ENCODE data around the gene GALNT18.

Gene GALNT18

DNA sequence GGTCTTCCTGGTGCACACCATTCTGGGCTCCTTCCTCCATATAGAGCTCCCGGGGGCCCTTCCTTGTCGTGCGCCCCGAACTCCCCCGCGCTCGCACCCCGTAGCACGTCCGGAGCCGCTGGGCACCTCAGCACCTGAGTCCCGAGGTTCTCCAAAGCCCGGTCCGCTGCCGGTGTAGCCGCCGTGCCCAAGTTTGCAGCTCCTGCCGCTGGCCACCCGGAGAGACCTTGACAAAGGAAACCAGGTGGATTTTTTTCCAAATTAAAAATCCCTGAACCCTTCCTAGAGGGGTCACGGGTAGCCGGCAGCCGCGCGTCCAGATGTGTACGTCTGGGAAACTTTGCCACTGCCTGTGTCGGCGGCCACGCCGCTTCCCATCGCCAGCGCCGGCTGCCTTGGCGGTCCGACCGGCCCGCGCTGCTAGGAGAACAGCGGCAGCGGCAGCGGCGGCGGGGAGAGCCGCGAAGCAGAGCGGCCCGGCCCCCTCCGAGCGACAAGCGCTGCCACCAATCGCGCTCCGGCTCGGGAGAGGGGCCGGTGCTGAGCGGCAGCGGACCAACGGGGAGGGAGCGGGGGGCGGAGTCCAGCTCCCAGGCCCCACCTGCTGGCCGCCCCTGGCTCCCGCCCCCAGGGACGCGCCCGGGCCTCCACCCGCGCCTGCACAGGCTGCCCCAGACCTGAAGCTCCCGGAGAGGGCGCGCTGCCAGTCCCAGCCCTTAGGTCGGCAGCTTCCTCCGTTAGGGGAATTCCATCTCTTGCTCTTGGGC, at the start of gene GALNT18:
Gene GALNT18 (minus strand): TSS at position 433 of the 767 bp plus-strand sequence.
- peak; percentile 77 to 98 (median 94) for DNase-seq
- intact Hi-C loops (cut with DNase I), result loop anchor here (10.0 kb wide), 1 partner anchor 163 kb away; no protein-coding TSS in a partner anchor

- intact Hi-C loops (cut with DNase I), result no loop called here
- no peak for DNase-seq
These were observed 48.8 kb upstream of the GALNT18 start for GRCh38 chr11:11670574-11670973.

GRCh38 chr11:11669233-11669846, 47.5 kb upstream of the GALNT18 start:
- DNase-seq, result no peak
- intact Hi-C loops (cut with DNase I), result no loop called here

GRCh38 chr11:11668781-11669180, 47.0 kb upstream of the GALNT18 start:
- intact Hi-C loops (cut with DNase I), result no loop called here

DNA sequence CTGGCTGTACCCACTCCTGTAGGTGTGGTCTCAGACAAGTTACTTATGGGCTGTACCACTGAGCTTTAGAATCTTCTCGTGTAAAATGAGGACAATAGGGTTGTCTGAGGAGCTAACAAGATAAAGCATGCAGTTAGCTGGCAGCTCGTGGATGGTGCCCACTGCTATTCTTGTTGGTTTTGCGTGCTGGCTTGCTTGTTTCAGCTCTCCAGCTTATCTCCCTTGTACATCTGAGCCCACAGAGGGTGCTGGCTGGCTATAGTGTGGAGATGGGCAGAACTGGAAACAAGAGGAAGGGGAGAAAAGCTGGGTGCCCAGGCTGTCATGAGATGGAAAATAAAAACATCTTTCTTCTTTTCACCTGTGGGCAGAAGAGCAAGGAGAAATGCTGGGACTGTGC, 46.5 kb upstream of the GALNT18 start:
- no peak for DNase-seq
- intact Hi-C loops (cut with DNase I), result no loop called here

More at GRCh38 chr11:11668781-11669180, 47.0 kb upstream of the GALNT18 start:
- DNase-seq, result no peak

DNA sequence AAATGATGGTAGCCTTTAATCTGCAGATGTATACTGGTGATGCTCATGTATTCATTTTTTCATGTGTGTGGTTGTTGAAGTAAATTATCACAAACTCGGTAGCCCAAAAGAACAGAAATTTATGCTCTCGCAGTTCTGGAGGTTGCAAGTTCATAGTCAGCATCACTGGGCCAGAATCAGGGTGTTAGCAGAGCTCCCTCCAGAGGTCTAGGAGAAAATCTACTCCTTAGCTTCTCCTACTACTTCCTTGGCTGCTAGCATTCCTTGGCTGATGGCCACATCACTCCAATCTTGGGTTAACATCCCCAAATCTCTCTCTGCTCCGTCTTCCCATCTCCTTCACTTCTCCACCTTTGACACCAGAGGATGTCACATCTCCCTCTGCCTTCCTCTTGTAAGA, 45.3 kb upstream of the GALNT18 start:
- intact Hi-C loops (cut with DNase I), result no loop called here
- DNase-seq, result no peak

DNA sequence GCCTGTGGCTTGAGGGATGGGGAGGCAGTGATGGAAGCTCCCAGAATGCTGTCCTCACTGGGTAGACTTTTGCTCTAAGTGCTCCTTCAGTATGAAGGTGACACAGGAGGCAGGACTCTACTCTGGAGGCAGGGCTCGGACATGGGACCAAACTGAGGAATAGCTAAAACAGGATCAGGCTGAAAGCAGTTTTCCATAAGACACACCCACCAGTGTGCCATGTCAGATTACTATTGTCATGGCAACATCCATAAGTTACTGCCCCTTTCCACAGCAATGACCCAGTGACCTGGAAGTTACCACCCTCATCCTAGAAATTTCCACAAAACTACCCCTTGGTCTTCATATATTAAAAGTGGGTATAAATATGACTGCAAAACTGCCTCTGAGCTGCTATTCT, 43.6 kb upstream of the GALNT18 start:
- peak in 1 of 42 donors; percentile 26 for DNase-seq
- intact Hi-C loops (cut with DNase I), result no loop called here

DNA sequence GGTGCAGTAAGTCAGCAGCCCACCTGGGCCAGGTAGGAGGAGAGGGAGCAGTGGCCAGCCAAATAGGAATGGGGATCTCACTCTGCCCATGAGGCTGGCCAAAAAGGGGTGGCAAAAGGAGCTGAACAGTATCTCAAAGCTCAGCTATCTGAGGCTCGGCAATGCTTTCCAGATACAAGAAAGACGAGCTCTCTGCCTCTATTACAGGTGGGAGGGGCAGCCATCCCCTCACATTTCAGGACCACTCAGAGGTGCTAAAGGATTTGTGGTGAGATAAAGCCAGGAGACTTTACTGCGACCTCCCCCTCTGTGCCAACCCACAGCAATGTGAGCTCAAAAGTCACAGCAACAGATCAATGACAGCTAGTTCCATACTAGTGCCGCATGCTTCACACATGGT, 42.1 kb upstream of the GALNT18 start:
- peak in 1 of 42 donors; percentile 31 for DNase-seq
- intact Hi-C loops (cut with DNase I), result no loop called here

DNA sequence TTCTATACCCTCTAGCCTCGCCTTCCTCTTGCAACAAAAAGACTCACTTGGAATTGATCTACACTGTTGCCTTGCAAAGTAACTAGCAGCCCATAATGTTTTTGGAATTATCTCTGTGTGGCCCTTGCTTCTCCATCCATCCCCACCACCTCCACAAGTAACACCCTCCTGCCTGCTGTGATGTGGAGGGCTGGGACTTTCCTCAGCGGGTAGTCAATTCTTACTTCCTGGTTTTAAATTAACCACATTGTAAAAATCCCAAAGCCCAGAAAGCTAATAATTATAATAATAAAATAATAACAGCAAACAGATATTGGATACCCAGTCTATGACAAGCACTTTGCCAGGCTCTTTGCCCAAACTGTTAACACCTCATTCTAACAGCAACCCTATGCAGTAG, 40.8 kb upstream of the GALNT18 start:
- intact Hi-C loops (cut with DNase I), result no loop called here
- peak in 1 of 42 donors; percentile 12 for DNase-seq

GRCh38 chr11:11661326-11662040, 39.7 kb upstream of the GALNT18 start:
- peak in 1 of 42 donors; percentile 9 for DNase-seq

GRCh38 chr11:11660363-11660740, 38.5 kb upstream of the GALNT18 start:
- DNase-seq, result peak in 2 of 42 donors; percentile 21 to 40
- intact Hi-C loops (cut with DNase I), result no loop called here

More at GRCh38 chr11:11661326-11662040, 39.7 kb upstream of the GALNT18 start:
- intact Hi-C loops (cut with DNase I), result no loop called here

- intact Hi-C loops (cut with DNase I), result no loop called here
- peak in 1 of 42 donors; percentile 39 for DNase-seq
These were observed 38.0 kb upstream of the GALNT18 start for GRCh38 chr11:11659567-11660362.

GRCh38 chr11:11657218-11657955, 35.6 kb upstream of the GALNT18 start:
- peak in 1 of 42 donors; percentile 34 for DNase-seq
- intact Hi-C loops (cut with DNase I), result no loop called here

DNA sequence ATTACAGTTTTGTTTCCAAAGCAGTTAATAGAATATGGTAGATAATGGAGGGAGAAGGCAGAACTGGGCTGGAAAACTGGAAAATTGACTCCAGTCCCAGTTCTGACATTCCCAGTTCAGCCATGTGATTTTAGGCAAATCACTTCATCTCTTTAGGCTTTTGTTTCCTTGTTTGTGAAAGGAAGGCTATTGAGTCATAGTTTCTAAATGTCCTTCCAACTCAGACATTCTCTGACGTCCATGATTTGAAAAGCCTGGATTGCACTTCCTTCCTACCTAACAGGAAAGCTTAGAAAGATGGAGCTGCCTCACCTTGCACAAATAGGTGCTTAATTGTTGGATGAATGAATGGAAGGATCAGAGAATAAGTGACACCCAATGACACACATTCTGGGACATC, 19.8 kb upstream of the GALNT18 start:
- intact Hi-C loops (cut with DNase I), result no loop called here
- peak in 3 of 42 donors; percentile 38 to 41 (median 40) for DNase-seq

DNA sequence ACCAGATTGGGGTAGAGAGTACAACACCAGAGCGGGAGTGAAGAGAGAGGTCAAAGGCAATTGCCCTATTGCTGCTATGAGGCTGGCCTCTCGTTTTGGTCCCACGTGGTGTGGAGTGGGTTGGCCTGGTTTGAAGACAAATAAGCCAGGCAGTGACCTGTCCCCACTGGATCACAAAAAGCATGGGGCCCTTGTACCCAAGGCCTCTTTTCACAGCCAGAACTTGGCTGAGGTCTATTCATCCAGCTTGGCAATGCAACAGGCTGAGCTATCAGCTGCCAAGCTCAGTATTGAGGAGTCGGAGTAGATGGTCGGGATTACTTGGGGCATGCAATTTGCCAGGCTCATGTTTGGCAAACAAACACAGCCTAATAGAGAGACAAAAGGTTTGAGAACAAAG, 19.2 kb upstream of the GALNT18 start:
- intact Hi-C loops (cut with DNase I), result no loop called here
- peak in 31 of 42 donors; percentile 11 to 82 (median 48) for DNase-seq

DNA sequence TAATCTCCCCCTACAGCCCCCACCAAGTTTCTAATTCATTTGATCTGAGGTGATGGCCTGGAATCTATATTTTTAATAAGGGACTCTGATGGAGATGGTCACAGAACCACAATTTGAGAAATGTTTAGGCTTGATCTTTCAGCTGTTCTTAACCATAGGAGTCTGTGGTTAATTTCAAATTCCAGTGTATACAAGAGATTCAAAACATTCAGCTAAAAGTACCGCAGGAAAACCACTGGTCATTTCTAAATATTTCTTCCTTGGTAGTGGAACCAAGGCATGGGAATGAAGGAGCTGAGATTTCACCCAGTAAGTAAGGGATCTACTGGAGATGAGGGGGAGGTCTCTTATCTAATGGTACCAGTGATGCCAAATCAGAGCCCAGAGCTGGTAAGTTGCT, 18.3 kb upstream of the GALNT18 start:
- intact Hi-C loops (cut with DNase I), result no loop called here
- no peak for DNase-seq

DNA sequence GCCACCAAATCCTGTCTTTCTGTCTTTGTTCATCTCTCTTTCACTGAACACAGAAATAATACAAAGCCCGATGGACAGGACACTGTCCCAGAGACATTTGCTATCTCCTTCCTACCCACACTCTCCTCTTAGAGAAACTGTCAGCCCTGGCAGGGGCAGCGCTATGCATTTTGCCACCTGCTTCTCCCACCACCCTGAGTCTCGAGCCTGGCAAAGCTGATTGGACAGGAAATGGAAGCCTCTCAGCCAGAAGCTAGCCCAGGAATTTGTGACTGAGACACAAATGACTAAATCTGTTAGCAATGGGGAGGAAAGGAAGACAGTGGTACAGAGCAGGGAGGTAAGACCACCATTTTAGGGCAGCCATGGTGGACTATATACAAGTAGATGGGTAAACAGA, 14.9 kb upstream of the GALNT18 start:
- DNase-seq, result peak in 2 of 42 donors; percentile 5 to 17
- intact Hi-C loops (cut with DNase I), result no loop called here

DNA sequence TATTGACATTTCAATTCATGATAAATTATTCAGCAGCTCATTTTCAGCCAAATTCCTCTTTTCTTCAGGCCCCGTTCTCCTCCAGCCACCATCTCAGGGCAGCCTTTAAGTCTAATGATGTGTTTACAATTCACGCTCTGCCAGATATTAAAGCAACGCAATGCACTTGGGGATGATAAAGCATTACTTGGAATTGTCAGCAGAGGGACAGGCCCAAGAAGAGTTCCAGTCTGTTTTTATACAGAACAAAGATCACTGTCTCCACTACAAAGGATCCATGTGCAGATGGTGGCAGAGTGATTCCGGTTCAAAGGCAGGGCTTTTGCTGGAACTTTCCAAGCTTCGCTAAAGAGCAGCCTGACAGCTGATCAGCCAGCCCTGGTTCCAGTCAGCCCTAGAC, 13.6 kb upstream of the GALNT18 start:
- DNase-seq, result peak in 2 of 42 donors; percentile 28 to 41
- intact Hi-C loops (cut with DNase I), result no loop called here
